Measurements from ENCODE around the gene TICRR. TPM values are rescaled to one million over a fixed set of nuclear protein-coding genes. Genes with fewer than 3 reads are reported as not detected.

TICRR gene
- total RNA-seq, 1 donor from 2014 or later, result 1.7 TPM

DNA sequence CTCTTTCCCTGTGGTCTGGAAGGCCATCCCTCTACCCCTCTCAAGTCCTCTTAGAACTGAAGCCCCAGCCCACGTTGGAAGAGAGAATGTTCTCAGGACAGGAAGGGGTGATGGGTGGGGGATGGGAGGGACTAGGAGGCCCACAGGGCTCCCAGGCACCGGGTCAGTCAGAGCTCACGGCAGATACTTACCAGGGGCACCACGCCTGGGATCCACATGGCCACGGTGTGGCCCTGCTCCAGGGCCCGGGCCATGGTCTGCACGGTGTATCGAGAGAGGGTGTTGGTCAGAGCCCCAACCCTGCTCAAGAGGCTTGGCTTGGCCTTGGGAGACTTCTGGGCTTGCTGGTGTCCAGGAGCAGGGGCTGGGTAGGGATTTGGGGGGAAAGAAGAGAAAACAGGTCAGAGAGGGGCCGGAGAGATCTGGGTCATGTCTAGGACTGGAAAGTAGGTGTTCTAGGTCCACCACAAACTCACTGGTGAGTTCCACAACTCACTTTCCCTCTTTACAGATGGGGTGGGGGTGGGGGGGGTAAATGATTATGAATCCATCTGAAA is 94.1 kb downstream of the TICRR start:
- Histone ChIP-seq H3K36me3 (ENCODE audit: control insufficient read depth, insufficient read depth, low read length) (no peaks in the 10 kb centered on the region), H3K4me3 (ENCODE audit: low read depth, low read length) (no peak overlapping the region), H3K27me3 (ENCODE audit: control insufficient read depth, insufficient read depth, low read length) (no peaks in the 10 kb centered on the region)
- DNase-seq (ENCODE audit: low read depth), result no peak
- TF ChIP-seq, protein P1, sequence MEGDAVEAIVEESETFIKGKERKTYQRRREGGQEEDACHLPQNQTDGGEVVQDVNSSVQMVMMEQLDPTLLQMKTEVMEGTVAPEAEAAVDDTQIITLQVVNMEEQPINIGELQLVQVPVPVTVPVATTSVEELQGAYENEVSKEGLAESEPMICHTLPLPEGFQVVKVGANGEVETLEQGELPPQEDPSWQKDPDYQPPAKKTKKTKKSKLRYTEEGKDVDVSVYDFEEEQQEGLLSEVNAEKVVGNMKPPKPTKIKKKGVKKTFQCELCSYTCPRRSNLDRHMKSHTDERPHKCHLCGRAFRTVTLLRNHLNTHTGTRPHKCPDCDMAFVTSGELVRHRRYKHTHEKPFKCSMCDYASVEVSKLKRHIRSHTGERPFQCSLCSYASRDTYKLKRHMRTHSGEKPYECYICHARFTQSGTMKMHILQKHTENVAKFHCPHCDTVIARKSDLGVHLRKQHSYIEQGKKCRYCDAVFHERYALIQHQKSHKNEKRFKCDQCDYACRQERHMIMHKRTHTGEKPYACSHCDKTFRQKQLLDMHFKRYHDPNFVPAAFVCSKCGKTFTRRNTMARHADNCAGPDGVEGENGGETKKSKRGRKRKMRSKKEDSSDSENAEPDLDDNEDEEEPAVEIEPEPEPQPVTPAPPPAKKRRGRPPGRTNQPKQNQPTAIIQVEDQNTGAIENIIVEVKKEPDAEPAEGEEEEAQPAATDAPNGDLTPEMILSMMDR (IDR thresholded peaks at IDR 0.05; ENCODE audit: insufficient read depth, low read length, poor library complexity, severe bottlenecking), result no peak

DNA sequence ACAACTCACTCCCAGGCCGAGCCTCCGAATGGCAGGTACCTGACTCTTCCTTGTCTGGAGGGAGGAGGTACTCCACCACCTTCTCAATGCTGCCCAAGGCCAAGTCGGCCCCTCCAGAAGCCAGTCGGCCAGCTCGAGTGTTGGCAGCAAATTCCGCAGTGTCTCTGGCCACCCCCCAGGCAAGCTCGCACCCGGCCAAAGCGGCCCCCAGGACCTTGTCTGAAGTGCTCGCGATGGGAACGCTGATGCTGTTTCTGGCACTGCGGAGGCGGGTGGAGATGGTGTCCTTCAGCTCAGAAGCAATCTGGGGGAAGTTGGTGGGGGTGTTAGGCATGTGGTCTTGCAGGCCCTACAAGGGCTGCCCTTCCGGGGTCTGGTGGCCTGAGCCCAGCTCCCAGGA is 94.7 kb downstream of the TICRR start:
- TF ChIP-seq, protein P1 (IDR thresholded peaks at IDR 0.05; ENCODE audit: insufficient read depth, low read length, poor library complexity, severe bottlenecking), result no peak
- no peaks in the 10 kb centered on the region for H3K36me3 ChIP-seq (ENCODE audit: control insufficient read depth, insufficient read depth, low read length)
- H3K4me3 ChIP-seq (ENCODE audit: low read depth, low read length), result no peak overlapping the region
- no peaks in the 10 kb centered on the region for H3K27me3 ChIP-seq (ENCODE audit: control insufficient read depth, insufficient read depth, low read length)
- DNase-seq (ENCODE audit: low read depth), result no peak

- Histone ChIP-seq H3K36me3 (ENCODE audit: control insufficient read depth, insufficient read depth, low read length) (no peaks in the 10 kb centered on the region), H3K27me3 (ENCODE audit: control insufficient read depth, insufficient read depth, low read length) (no peaks in the 10 kb centered on the region), H3K4me3 (ENCODE audit: low read depth, low read length) (no peak overlapping the region)
- TF ChIP-seq, protein P1 (IDR thresholded peaks at IDR 0.05; ENCODE audit: insufficient read depth, low read length, poor library complexity, severe bottlenecking), result no peak
- DNase-seq (ENCODE audit: low read depth), result no peak
Observed at GRCh38 chr15:89670971-89671560, 95.8 kb downstream of the TICRR start.

- TF ChIP-seq, protein P1 (IDR thresholded peaks at IDR 0.05; ENCODE audit: insufficient read depth, low read length, poor library complexity, severe bottlenecking), result no peak
- Histone ChIP-seq H3K27me3 (ENCODE audit: control insufficient read depth, insufficient read depth, low read length) (no peaks in the 10 kb centered on the region), H3K4me3 (ENCODE audit: low read depth, low read length) (no peak overlapping the region), H3K36me3 (ENCODE audit: control insufficient read depth, insufficient read depth, low read length) (no peaks in the 10 kb centered on the region)
- no peak for DNase-seq (ENCODE audit: low read depth)
Observed at GRCh38 chr15:89671687-89672086, 96.4 kb downstream of the TICRR start.

GRCh38 chr15:89672221-89673164 is 97.2 kb downstream of the TICRR start:
- DNase-seq (ENCODE audit: low read depth), result no peak

More at GRCh38 chr15:89672221-89673164, 97.2 kb downstream of the TICRR start:
- no peaks in the 10 kb centered on the region for H3K27me3 ChIP-seq (ENCODE audit: control insufficient read depth, insufficient read depth, low read length)
- no peaks in the 10 kb centered on the region for H3K36me3 ChIP-seq (ENCODE audit: control insufficient read depth, insufficient read depth, low read length)
- H3K4me3 ChIP-seq (ENCODE audit: low read depth, low read length), result no peak overlapping the region
- TF ChIP-seq, protein P1 (IDR thresholded peaks at IDR 0.05; ENCODE audit: insufficient read depth, low read length, poor library complexity, severe bottlenecking), result no peak
